ENCODE measurements around the gene STH.

GRCh38 chr17:45990886-45991285 is 8.2 kb upstream of the STH start:
- TF ChIP-seq, protein P1, sequence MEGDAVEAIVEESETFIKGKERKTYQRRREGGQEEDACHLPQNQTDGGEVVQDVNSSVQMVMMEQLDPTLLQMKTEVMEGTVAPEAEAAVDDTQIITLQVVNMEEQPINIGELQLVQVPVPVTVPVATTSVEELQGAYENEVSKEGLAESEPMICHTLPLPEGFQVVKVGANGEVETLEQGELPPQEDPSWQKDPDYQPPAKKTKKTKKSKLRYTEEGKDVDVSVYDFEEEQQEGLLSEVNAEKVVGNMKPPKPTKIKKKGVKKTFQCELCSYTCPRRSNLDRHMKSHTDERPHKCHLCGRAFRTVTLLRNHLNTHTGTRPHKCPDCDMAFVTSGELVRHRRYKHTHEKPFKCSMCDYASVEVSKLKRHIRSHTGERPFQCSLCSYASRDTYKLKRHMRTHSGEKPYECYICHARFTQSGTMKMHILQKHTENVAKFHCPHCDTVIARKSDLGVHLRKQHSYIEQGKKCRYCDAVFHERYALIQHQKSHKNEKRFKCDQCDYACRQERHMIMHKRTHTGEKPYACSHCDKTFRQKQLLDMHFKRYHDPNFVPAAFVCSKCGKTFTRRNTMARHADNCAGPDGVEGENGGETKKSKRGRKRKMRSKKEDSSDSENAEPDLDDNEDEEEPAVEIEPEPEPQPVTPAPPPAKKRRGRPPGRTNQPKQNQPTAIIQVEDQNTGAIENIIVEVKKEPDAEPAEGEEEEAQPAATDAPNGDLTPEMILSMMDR (IDR thresholded peaks at IDR 0.05), result no peak
- TF ChIP-seq POLR2A (IDR thresholded peaks at IDR 0.05; ENCODE audit: low read depth) (no peak), POLR2AphosphoS5 (IDR thresholded peaks at IDR 0.05) (no peak), EP300 (IDR thresholded peaks at IDR 0.05) (no peak)

Measured in esophagus muscularis mucosa (tissue), 4 donors.